ENCODE data around the gene OTOG. TPM values are rescaled to one million over a fixed set of nuclear protein-coding genes. Genes with fewer than 3 reads are reported as not detected.

Gene OTOG
- total RNA-seq, 1 donor from 2014 or later = not detected

DNA sequence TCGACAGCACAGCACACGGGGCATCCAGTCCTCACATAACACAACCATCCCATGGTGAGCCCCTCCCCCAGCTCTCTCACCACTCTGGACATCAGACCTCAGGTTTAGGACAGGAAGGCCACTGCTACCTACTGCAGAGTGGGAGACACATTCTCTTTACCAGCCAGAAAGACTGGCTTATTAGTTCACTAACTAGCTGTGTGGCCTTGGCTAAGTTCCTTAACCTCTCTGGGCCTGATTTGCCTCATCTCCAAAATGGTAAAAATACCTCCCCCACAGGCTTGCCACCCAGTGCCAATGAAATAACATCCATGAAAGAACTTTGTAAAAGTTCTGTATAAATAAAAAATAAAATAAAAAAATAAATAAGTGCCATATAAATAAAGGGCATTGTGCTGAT lies 35.0 kb upstream of the OTOG start:
- Mint-ChIP-seq H3K27ac (ENCODE audit: unreplicated experiment) (no peak overlapping the region), H3K4me3 (ENCODE audit: unreplicated experiment) (no peak overlapping the region), H3K27me3 (ENCODE audit: unreplicated experiment) (peaks cover 8% of the 10 kb centered on the region), H3K4me1 (ENCODE audit: low read depth, unreplicated experiment) (peaks cover 1% of the 10 kb centered on the region), H3K36me3 (ENCODE audit: unreplicated experiment) (no peaks in the 10 kb centered on the region), H3K9me3 (ENCODE audit: unreplicated experiment) (no peaks in the 10 kb centered on the region)
- no peak for DNase-seq
- TF ChIP-seq CTCF (IDR thresholded peaks at IDR 0.05; ENCODE audit: partially characterized antibody, unreplicated experiment) = no peak

GRCh38 chr11:17513853-17514252 lies 33.2 kb upstream of the OTOG start:
- no peaks in the 10 kb centered on the region for H3K36me3 Mint-ChIP-seq (ENCODE audit: unreplicated experiment)
- no peak overlapping the region for H3K4me3 Mint-ChIP-seq (ENCODE audit: unreplicated experiment)
- H3K4me1 Mint-ChIP-seq (ENCODE audit: low read depth, unreplicated experiment) = peaks cover 1% of the 10 kb centered on the region
- no peaks in the 10 kb centered on the region for H3K9me3 Mint-ChIP-seq (ENCODE audit: unreplicated experiment)
- TF ChIP-seq CTCF (IDR thresholded peaks at IDR 0.05; ENCODE audit: partially characterized antibody, unreplicated experiment) = no peak
- DNase-seq = no peak
- H3K27ac Mint-ChIP-seq (ENCODE audit: unreplicated experiment) = no peak overlapping the region
- H3K27me3 Mint-ChIP-seq (ENCODE audit: unreplicated experiment) = peaks cover 8% of the 10 kb centered on the region

- H3K9me3 Mint-ChIP-seq (ENCODE audit: unreplicated experiment) = no peaks in the 10 kb centered on the region
- no peak for DNase-seq
- H3K4me3 Mint-ChIP-seq (ENCODE audit: unreplicated experiment) = no peak overlapping the region
- no peaks in the 10 kb centered on the region for H3K36me3 Mint-ChIP-seq (ENCODE audit: unreplicated experiment)
- no peak overlapping the region for H3K27ac Mint-ChIP-seq (ENCODE audit: unreplicated experiment)
- peaks cover 4% of the 10 kb centered on the region for H3K4me1 Mint-ChIP-seq (ENCODE audit: low read depth, unreplicated experiment)
- peaks cover 8% of the 10 kb centered on the region for H3K27me3 Mint-ChIP-seq (ENCODE audit: unreplicated experiment)
- TF ChIP-seq CTCF (IDR thresholded peaks at IDR 0.05; ENCODE audit: partially characterized antibody, unreplicated experiment) = no peak
Observed at GRCh38 chr11:17514476-17514875, 32.6 kb upstream of the OTOG start.

DNA sequence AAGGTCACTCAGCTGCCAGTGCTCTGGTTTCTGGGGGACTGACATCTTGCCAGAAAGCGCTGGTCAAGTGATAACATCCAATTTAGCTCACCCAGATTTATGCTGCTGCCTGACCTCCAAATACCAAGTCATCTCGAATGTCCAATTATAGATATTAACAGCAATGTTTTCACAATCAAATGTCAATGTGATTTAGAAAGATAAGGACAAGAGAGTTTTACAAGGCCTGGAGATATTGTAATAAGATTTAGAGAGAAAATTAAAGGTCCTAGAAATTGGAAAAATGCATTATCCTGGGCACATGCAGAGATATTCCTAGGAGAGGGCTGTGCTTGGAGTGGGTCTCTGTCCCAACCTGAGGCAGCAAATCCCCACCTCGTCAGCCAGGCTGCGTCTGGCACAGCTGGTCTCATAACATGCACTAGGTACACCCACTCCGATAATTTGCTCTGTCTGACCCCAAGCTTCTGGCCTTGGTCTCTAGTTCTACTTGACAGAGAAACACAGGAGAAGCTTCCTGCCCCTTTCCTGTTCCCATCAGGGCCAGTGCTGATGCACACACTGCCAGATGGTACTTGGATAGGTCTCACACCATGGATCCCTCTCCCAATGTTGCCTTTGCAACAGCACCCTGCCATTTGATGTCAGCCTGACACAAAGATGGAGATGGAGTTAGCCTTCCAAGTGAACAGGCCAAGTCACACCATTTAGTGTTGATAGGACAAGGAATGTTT lies 31.4 kb upstream of the OTOG start:
- Mint-ChIP-seq H3K27ac (ENCODE audit: unreplicated experiment) (peak overlapping the region; percentile 33), H3K9me3 (ENCODE audit: unreplicated experiment) (no peaks in the 10 kb centered on the region), H3K36me3 (ENCODE audit: unreplicated experiment) (no peaks in the 10 kb centered on the region), H3K4me1 (ENCODE audit: low read depth, unreplicated experiment) (peaks cover 5% of the 10 kb centered on the region), H3K4me3 (ENCODE audit: unreplicated experiment) (no peak overlapping the region), H3K27me3 (ENCODE audit: unreplicated experiment) (peaks cover 8% of the 10 kb centered on the region)
- DNase-seq = no peak
- no peak for TF ChIP-seq CTCF (IDR thresholded peaks at IDR 0.05; ENCODE audit: partially characterized antibody, unreplicated experiment)

GRCh38 chr11:17516551-17517150 lies 30.4 kb upstream of the OTOG start:
- H3K27me3 Mint-ChIP-seq (ENCODE audit: unreplicated experiment) = peaks cover 12% of the 10 kb centered on the region
- no peak overlapping the region for H3K4me3 Mint-ChIP-seq (ENCODE audit: unreplicated experiment)
- peaks cover 2% of the 10 kb centered on the region for H3K9me3 Mint-ChIP-seq (ENCODE audit: unreplicated experiment)
- H3K36me3 Mint-ChIP-seq (ENCODE audit: unreplicated experiment) = no peaks in the 10 kb centered on the region
- H3K27ac Mint-ChIP-seq (ENCODE audit: unreplicated experiment) = no peak overlapping the region
- DNase-seq = no peak
- no peak for TF ChIP-seq CTCF (IDR thresholded peaks at IDR 0.05; ENCODE audit: partially characterized antibody, unreplicated experiment)
- peaks cover 5% of the 10 kb centered on the region for H3K4me1 Mint-ChIP-seq (ENCODE audit: low read depth, unreplicated experiment)

Measured in glutamatergic neuron (in vitro differentiated cells).